ENCODE results near the gene ABCA12. TPM values are rescaled to one million over a fixed set of nuclear protein-coding genes. Genes with fewer than 3 reads are reported as not detected.

ABCA12 gene
- total and polyA plus RNA-seq, 2 of the 8 experiments (the other 6 are each of a cell fraction or from before 2014, with no cell fraction given) = not detected

- H3K79me2 ChIP-seq (ENCODE audit: control insufficient read depth in 1 of 2, insufficient read depth in 2 of 2, low read length in 2 of 2) = no peaks in the 10 kb centered on the region
- H3K27me3 ChIP-seq (replicated peaks in 1 of 4; ENCODE audit: control insufficient read depth in 3 of 4, extremely low read depth in 1 of 4, insufficient read depth in 3 of 4, low read length in 3 of 4) = peaks cover 0 to 1% (median 0%) of the 10 kb centered on the region in 4 experiments; a peak in 1 of 7 replicates
- WGBS, 2 experiments (ENCODE audit: extremely low coverage in 1 of 2, insufficient coverage in 1 of 2, insufficient read length in 1 of 2, insufficient replicate concordance in 2 of 2, low coverage in 1 of 2, low lambda C conversion rate in 2 of 2, missing lambda C conversion rate in 1 of 2) = 89% methylated on average over 3 of the region's 3 CpGs; no CpG with 5 or more reads in 1 of the 2 experiments
- no peak overlapping the region for H3K4me3 ChIP-seq (ENCODE audit: extremely low read depth in 1 of 4, insufficient read depth in 2 of 4, low read depth in 3 of 4, low read length in 4 of 4)
- DNase-seq (ENCODE audit: low read depth in 1 of 2, low spot score in 2 of 2) = no peak
- H3K79me1 ChIP-seq (ENCODE audit: low read depth, low read length) = no peaks in the 10 kb centered on the region
- H4K5ac ChIP-seq (ENCODE audit: insufficient read length, low read depth, low read length) = no peak overlapping the region
- no peak overlapping the region for H2AK5ac ChIP-seq (ENCODE audit: low read depth, low read length)
- H2BK12ac ChIP-seq (ENCODE audit: low read depth, low read length) = no peak overlapping the region
- H3K23ac ChIP-seq (ENCODE audit: insufficient read length) = no peak overlapping the region
- no peak overlapping the region for H2AFZ ChIP-seq (ENCODE audit: low read length)
- H3K4me1 ChIP-seq (replicated peaks in 1 of 4; ENCODE audit: control insufficient read depth in 3 of 4, insufficient read depth in 4 of 4, low read length in 3 of 4) = no peaks in the 10 kb centered on the region
- H3K27ac ChIP-seq (ENCODE audit: low read depth, low read length) = no peak overlapping the region
- H3K4ac ChIP-seq (replicated peaks; ENCODE audit: insufficient read length, low read depth, low read length) = no peak overlapping the region
- H3K9me3 ChIP-seq (ENCODE audit: insufficient read depth in 2 of 2, low read depth in 1 of 2, low read length in 1 of 2) = no peaks in the 10 kb centered on the region
- H4K20me1 ChIP-seq (replicated peaks in 1 of 2; ENCODE audit: control insufficient read depth in 1 of 2, insufficient read depth in 2 of 2, low read length in 2 of 2) = no peaks in the 10 kb centered on the region
- TF ChIP-seq POLR2A (IDR thresholded peaks at IDR 0.05; ENCODE audit: control extremely low read depth in 1 of 2, low read depth in 2 of 2, low read length in 2 of 2) (no peak), EZH2 (IDR thresholded peaks at IDR 0.05; ENCODE audit: low read depth, low read length, severe bottlenecking) (no peak), NRF1 (IDR thresholded peaks at IDR 0.05; ENCODE audit: low read depth, low read length) (no peak), TAF7 (optimal IDR thresholded peaks at IDR 0.05; ENCODE audit: borderline replicate concordance, low read depth, low read length) (no peak), POLR2AphosphoS5 (IDR thresholded peaks at IDR 0.05; ENCODE audit: low read depth, low read length) (no peak)
- H4K91ac ChIP-seq (replicated peaks; ENCODE audit: insufficient read length, low read length) = no peak overlapping the region
- FAIRE-seq = no peak
- CTCF ChIA-PET (ENCODE audit: partially characterized antibody) = interaction anchor here (0.7 to 0.9 kb wide), 3 partner anchors 16 to 377 kb away, joined by 3 read pairs; no protein-coding TSS in a partner anchor
- no peak overlapping the region for H3K4me2 ChIP-seq (ENCODE audit: insufficient read depth in 1 of 2, low read depth in 2 of 2, low read length in 2 of 2)
- H3K9ac ChIP-seq (replicated peaks in 1 of 4; ENCODE audit: extremely low read depth in 1 of 4, low read depth in 3 of 4, low read length in 3 of 4) = no peak overlapping the region
- no peak overlapping the region for H3K14ac ChIP-seq (ENCODE audit: insufficient read length)
- H3K56ac ChIP-seq (replicated peaks; ENCODE audit: insufficient read length, low read depth, low read length) = no peak overlapping the region
- no peak overlapping the region for H2BK20ac ChIP-seq (ENCODE audit: low read length)
- H3K23me2 ChIP-seq (ENCODE audit: low read depth, low read length) = no peaks in the 10 kb centered on the region
- H2BK5ac ChIP-seq (ENCODE audit: low read depth, low read length) = no peak overlapping the region
- no peak overlapping the region for H2BK120ac ChIP-seq (replicated peaks; ENCODE audit: low read depth, low read length)
- no peak overlapping the region for H4K8ac ChIP-seq (ENCODE audit: extremely low read depth, insufficient read depth, low read length)
- no peaks in the 10 kb centered on the region for H3K36me3 ChIP-seq (ENCODE audit: control insufficient read depth in 2 of 4, insufficient read depth in 4 of 4, low read length in 3 of 4)
- POLR2A ChIA-PET (ENCODE audit: partially characterized antibody) = no interaction called here
- H3K18ac ChIP-seq (ENCODE audit: extremely low read depth, low read length) = no peak overlapping the region
- H2BK15ac ChIP-seq (ENCODE audit: low read length) = no peak overlapping the region
These were observed 7.2 kb upstream of the ABCA12 start for GRCh38 chr2:215145611-215146010.
